PC-3 (cell line): ENCODE results near the gene SPATA19. TPM values are rescaled to one million over a fixed set of nuclear protein-coding genes. Genes with fewer than 3 reads are reported as not detected.

Source experiments
- ATAC-seq: fragments of 200-7000 bp; cut with Tn5 transposase; 2 replicates; pipeline ENCODE4 v1.9.1; 2020; ENCODE audit warnings: mild to moderate bottlenecking, moderate library complexity
- BruUV-seq: library from RNA; stranded (reverse); fragments of 400-500 nt; replicated peaks from 2 replicates; lab custom pipeline; 2021; lab: Mats Ljungman, UMichigan
- CTCF ChIA-PET: fragments of 300-600 bp; sonication (Branson Sonifier 250); formaldehyde crosslinking; loops from one replicate; lab custom pipeline; 2022; ENCODE audit warnings: antibody characterized with exemption; lab: Charles Lee
- POLR2A ChIA-PET: fragments of 300-600 bp; sonication (Branson Sonifier 250); formaldehyde crosslinking; loops from one replicate; lab custom pipeline; 2022; ENCODE audit warnings: antibody characterized with exemption; ENCODE audit not compliant: unreplicated experiment; lab: Charles Lee
- DNase-seq: peaks from one replicate; pipeline ENCODE4 v3.0.0-alpha.2; 2015
- H2AFZ ChIP-seq: fragments of 300-600 bp; sonication (generic); 2 replicates; pipeline ENCODE4 v1.6.0; 2016; ENCODE audit warnings: antibody characterized with exemption, low read length
- H3F3A ChIP-seq: fragments of 300-600 bp; sonication (generic); one replicate; pipeline ENCODE4 v1.6.0; 2017; ENCODE audit warnings: antibody characterized with exemption, low read length, control low read depth, mild to moderate bottlenecking; ENCODE audit not compliant: unreplicated experiment
- H3K27ac ChIP-seq: fragments of 300-600 bp; sonication (generic); 2 replicates; pipeline ENCODE4 v1.5.1; 2016; ENCODE audit warnings: mild to moderate bottlenecking, low read length
- H3K27me3 ChIP-seq: fragments of 300-600 bp; sonication (generic); 2 replicates; pipeline ENCODE4 v1.6.1; 2016; ENCODE audit warnings: low read length, mixed read lengths
- H3K36me3 ChIP-seq: fragments of 300-600 bp; sonication (generic); 2 replicates; pipeline ENCODE4 v1.6.1; 2016; ENCODE audit warnings: low read depth, mixed run types, low read length, mixed read lengths
- H3K4me1 ChIP-seq: fragments of 300-600 bp; sonication (generic); 2 replicates; pipeline ENCODE4 v1.5.1; 2016; ENCODE audit warnings: low read length; ENCODE audit not compliant: insufficient read depth
- H3K4me2 ChIP-seq: fragments of 300-600 bp; sonication (generic); 2 replicates; pipeline ENCODE4 v1.6.0; 2016; ENCODE audit warnings: low read length
- H3K4me3 ChIP-seq: fragments of 300-600 bp; sonication (generic); 2 replicates; pipeline ENCODE4 v1.5.1; 2016; ENCODE audit warnings: mild to moderate bottlenecking, low read length, mixed read lengths
- H3K79me2 ChIP-seq: fragments of 300-600 bp; sonication (generic); 2 replicates; pipeline ENCODE4 v1.6.1; 2017; ENCODE audit warnings: low read length, mixed read lengths
- H3K9ac ChIP-seq: fragments of 300-600 bp; sonication (generic); 2 replicates; pipeline ENCODE4 v1.6.0; 2016; ENCODE audit warnings: mild to moderate bottlenecking, low read length
- H3K9me2 ChIP-seq: fragments of 300-600 bp; sonication (generic); replicated peaks from 2 replicates; pipeline ENCODE4 v1.6.1; 2016; ENCODE audit warnings: mixed run types, low read length, mixed read lengths
- H3K9me3 ChIP-seq: fragments of 300-600 bp; sonication (generic); 2 replicates; pipeline ENCODE4 v1.6.1; 2016; ENCODE audit warnings: low read length, mixed read lengths
- H4K20me1 ChIP-seq: fragments of 300-600 bp; sonication (generic); 2 replicates; pipeline ENCODE4 v1.6.1; 2016; ENCODE audit warnings: low read length, mixed read lengths
- EZH2 ChIP-seq: fragments of 300-600 bp; sonication (generic); IDR thresholded peaks from one replicate; pipeline ENCODE4 v1.6.1; 2017; ENCODE audit warnings: antibody characterized with exemption, mild to moderate bottlenecking, low read length; ENCODE audit not compliant: unreplicated experiment
- EZH2phosphoT487 ChIP-seq: fragments of 300-600 bp; sonication (generic); IDR thresholded peaks from 2 replicates; pipeline ENCODE4 v1.6.1; 2018; ENCODE audit warnings: mild to moderate bottlenecking, antibody characterized with exemption, low read length, borderline replicate concordance
- intact Hi-C: fragments of 100-400 bp; cut with micrococcal nuclease; formaldehyde crosslinking; loops from 2 replicates; pipeline ENCODE4 v1.9.0; 2023
- total RNA-seq: library from RNA; depleted of rRNA; stranded (reverse); fragments of >200 nt; gene quantifications from 2 replicates; pipeline ENCODE4 v1.2.3, GENCODE V29; 2014; rRNA removed
- TF ChIP-seq, protein P1 (sequence below): fragments of 300-600 bp; sonication (generic); conservative IDR thresholded peaks from 2 replicates; pipeline ENCODE4 v1.5.1; 2017; ENCODE audit warnings: antibody characterized with exemption, low read depth, mild to moderate bottlenecking, low read length

SPATA19 gene
- total RNA-seq, 1 experiment from 2014 or later: not detected

DNA sequence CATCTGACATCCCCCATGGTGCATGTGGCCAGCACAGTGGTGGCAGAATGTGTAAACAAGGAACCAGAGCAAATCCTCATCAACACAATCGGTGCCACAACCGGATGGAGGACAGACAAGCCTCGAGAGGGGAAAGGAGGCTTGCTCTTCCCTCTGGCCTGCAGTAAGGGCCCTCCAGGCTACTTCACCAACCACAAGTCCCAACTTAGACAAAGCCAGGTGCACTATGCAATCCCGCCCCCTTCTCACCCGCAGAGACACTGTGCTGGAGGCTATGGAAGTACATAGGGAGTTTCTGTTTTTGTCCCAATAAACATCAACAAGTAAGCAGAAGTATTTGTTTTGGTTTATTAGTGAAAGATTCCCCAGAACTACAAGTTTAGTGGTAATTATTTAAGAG lies 54.3 kb downstream of the SPATA19 start:
- Histone ChIP-seq H3K4me1 (no peaks in the 10 kb centered on the region), H3K9ac (no peak overlapping the region), H3F3A (no peaks in the 10 kb centered on the region), H3K27ac (no peak overlapping the region), H4K20me1 (no peaks in the 10 kb centered on the region), H2AFZ (no peak overlapping the region), H3K9me3 (peaks cover 58% of the 10 kb centered on the region), H3K36me3 (no peaks in the 10 kb centered on the region), H3K4me3 (no peak overlapping the region), H3K4me2 (no peak overlapping the region), H3K9me2 (no peaks in the 10 kb centered on the region), H3K79me2 (no peaks in the 10 kb centered on the region), H3K27me3 (no peaks in the 10 kb centered on the region; the same call in 1 of the 2 replicates)
- CTCF ChIA-PET: no interaction called here
- intact Hi-C loops: no loop called here
- DNase-seq (no peak), ATAC-seq (no peak)
- TF ChIP-seq, protein P1, sequence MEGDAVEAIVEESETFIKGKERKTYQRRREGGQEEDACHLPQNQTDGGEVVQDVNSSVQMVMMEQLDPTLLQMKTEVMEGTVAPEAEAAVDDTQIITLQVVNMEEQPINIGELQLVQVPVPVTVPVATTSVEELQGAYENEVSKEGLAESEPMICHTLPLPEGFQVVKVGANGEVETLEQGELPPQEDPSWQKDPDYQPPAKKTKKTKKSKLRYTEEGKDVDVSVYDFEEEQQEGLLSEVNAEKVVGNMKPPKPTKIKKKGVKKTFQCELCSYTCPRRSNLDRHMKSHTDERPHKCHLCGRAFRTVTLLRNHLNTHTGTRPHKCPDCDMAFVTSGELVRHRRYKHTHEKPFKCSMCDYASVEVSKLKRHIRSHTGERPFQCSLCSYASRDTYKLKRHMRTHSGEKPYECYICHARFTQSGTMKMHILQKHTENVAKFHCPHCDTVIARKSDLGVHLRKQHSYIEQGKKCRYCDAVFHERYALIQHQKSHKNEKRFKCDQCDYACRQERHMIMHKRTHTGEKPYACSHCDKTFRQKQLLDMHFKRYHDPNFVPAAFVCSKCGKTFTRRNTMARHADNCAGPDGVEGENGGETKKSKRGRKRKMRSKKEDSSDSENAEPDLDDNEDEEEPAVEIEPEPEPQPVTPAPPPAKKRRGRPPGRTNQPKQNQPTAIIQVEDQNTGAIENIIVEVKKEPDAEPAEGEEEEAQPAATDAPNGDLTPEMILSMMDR: no peak
- TF ChIP-seq EZH2 (no peak), EZH2phosphoT487 (no peak)
- POLR2A ChIA-PET: no interaction called here
- BruUV-seq: no TSS peak

Other genes starting within 250 kb of the SPATA19 start
- gene IGSF9B, start 111.5 kb upstream of the SPATA19 start, total RNA-seq: 0.58 and 1.3 TPM in 2 replicates
- 1.6 and 3.1 TPM in 2 replicates for gene JAM3, start 223.6 kb upstream of the SPATA19 start, total RNA-seq